NCI-H82 treated with DMSO at 0.1 percent for 48 hours (cell line): ENCODE results near the gene PIH1D1.

Experiments used
- DNase-seq: peaks from one replicate; lab custom pipeline; 2025; ENCODE audit not compliant: unreplicated experiment; lab: John Stamatoyannopoulos, UW

PIH1D1 gene

GRCh38 chr19:49421039-49421877 lies 30.4 kb downstream of the PIH1D1 start:
- peak; percentile 68 for DNase-seq

- DNase-seq = no peak
Measured at GRCh38 chr19:49420227-49420626, 31.4 kb downstream of the PIH1D1 start.

- no peak for DNase-seq
Measured at GRCh38 chr19:49419173-49419572, 32.4 kb downstream of the PIH1D1 start.

GRCh38 chr19:49418511-49418910 lies 33.1 kb downstream of the PIH1D1 start:
- peak; percentile 11 for DNase-seq

GRCh38 chr19:49417088-49417487 lies 34.5 kb downstream of the PIH1D1 start:
- DNase-seq = no peak

GRCh38 chr19:49415810-49416200 lies 35.8 kb downstream of the PIH1D1 start:
- DNase-seq = no peak

- DNase-seq = no peak
Measured at GRCh38 chr19:49415102-49415809, 36.4 kb downstream of the PIH1D1 start.

GRCh38 chr19:49414256-49414655 lies 37.4 kb downstream of the PIH1D1 start:
- DNase-seq = no peak

- peak; percentile 85 for DNase-seq
Measured at GRCh38 chr19:49413348-49413747, 38.3 kb downstream of the PIH1D1 start.

GRCh38 chr19:49411681-49412326 lies 39.8 kb downstream of the PIH1D1 start:
- no peak for DNase-seq

- DNase-seq = no peak
Measured at GRCh38 chr19:49409441-49410029, 42.1 kb downstream of the PIH1D1 start.

GRCh38 chr19:49408816-49409440 lies 42.7 kb downstream of the PIH1D1 start:
- DNase-seq = no peak

GRCh38 chr19:49407482-49408015 lies 44.1 kb downstream of the PIH1D1 start:
- no peak for DNase-seq

GRCh38 chr19:49407079-49407478 lies 44.5 kb downstream of the PIH1D1 start:
- DNase-seq = no peak

GRCh38 chr19:49403404-49404187 lies 48.0 kb downstream of the PIH1D1 start:
- peak; percentile 65 for DNase-seq

- DNase-seq = no peak
Measured at GRCh38 chr19:49400029-49400428, 51.6 kb downstream of the PIH1D1 start.

GRCh38 chr19:49398931-49399330 lies 52.7 kb downstream of the PIH1D1 start:
- no peak for DNase-seq

GRCh38 chr19:49398001-49398615 lies 53.5 kb downstream of the PIH1D1 start:
- DNase-seq = no peak

- DNase-seq = no peak
Measured at GRCh38 chr19:49396738-49397505, 54.7 kb downstream of the PIH1D1 start.
